ENCODE measurements around the gene PTPRT.

The PTPRT gene

GRCh38 chr20:42183147-42183546 lies 1006.6 kb downstream of the PTPRT start:
- Histone ChIP-seq H3K4me3 (ENCODE audit: low read depth in 1 of 2, low read length in 2 of 2) (no peak overlapping the region), H3K79me2 (ENCODE audit: insufficient read depth, low read length) (no peaks in the 10 kb centered on the region), H3K27me3 (ENCODE audit: insufficient read depth, low read length, poor library complexity) (no peaks in the 10 kb centered on the region), H3K9ac (ENCODE audit: low read depth, low read length) (no peak overlapping the region), H3K4me1 (ENCODE audit: insufficient read depth, low read length) (no peaks in the 10 kb centered on the region), H3K4me2 (ENCODE audit: insufficient read depth, low read length) (no peak overlapping the region), H3K9me3 (ENCODE audit: insufficient read depth, low read length, severe bottlenecking) (no peaks in the 10 kb centered on the region), H3K36me3 (ENCODE audit: insufficient read depth, low read length) (no peaks in the 10 kb centered on the region), H2AFZ (ENCODE audit: low read depth, low read length) (no peak overlapping the region), H3K27ac (ENCODE audit: low read length) (no peak overlapping the region), H4K20me1 (ENCODE audit: insufficient read depth, low read length) (no peaks in the 10 kb centered on the region)
- DNase-seq (no peak), ATAC-seq (ENCODE audit: insufficient read depth, low read depth) (no peak)
- TF ChIP-seq, protein P1, sequence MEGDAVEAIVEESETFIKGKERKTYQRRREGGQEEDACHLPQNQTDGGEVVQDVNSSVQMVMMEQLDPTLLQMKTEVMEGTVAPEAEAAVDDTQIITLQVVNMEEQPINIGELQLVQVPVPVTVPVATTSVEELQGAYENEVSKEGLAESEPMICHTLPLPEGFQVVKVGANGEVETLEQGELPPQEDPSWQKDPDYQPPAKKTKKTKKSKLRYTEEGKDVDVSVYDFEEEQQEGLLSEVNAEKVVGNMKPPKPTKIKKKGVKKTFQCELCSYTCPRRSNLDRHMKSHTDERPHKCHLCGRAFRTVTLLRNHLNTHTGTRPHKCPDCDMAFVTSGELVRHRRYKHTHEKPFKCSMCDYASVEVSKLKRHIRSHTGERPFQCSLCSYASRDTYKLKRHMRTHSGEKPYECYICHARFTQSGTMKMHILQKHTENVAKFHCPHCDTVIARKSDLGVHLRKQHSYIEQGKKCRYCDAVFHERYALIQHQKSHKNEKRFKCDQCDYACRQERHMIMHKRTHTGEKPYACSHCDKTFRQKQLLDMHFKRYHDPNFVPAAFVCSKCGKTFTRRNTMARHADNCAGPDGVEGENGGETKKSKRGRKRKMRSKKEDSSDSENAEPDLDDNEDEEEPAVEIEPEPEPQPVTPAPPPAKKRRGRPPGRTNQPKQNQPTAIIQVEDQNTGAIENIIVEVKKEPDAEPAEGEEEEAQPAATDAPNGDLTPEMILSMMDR (IDR thresholded peaks at IDR 0.05; ENCODE audit: borderline replicate concordance, extremely low read depth, low read length, poor library complexity, severe bottlenecking) = no peak
- TF ChIP-seq EZH2 (IDR thresholded peaks at IDR 0.05; ENCODE audit: borderline replicate concordance, low read depth, low read length, severe bottlenecking) = no peak

- TF ChIP-seq EZH2 (IDR thresholded peaks at IDR 0.05; ENCODE audit: borderline replicate concordance, low read depth, low read length, severe bottlenecking) = no peak
- TF ChIP-seq, protein P1 (IDR thresholded peaks at IDR 0.05; ENCODE audit: borderline replicate concordance, extremely low read depth, low read length, poor library complexity, severe bottlenecking) = no peak
- H3K27me3 ChIP-seq (ENCODE audit: insufficient read depth, low read length, poor library complexity) = no peaks in the 10 kb centered on the region
- no peaks in the 10 kb centered on the region for H3K4me1 ChIP-seq (ENCODE audit: insufficient read depth, low read length)
- no peaks in the 10 kb centered on the region for H4K20me1 ChIP-seq (ENCODE audit: insufficient read depth, low read length)
- H3K79me2 ChIP-seq (ENCODE audit: insufficient read depth, low read length) = no peaks in the 10 kb centered on the region
- H3K9ac ChIP-seq (ENCODE audit: low read depth, low read length) = no peak overlapping the region
- no peaks in the 10 kb centered on the region for H3K9me3 ChIP-seq (ENCODE audit: insufficient read depth, low read length, severe bottlenecking)
- ATAC-seq (ENCODE audit: insufficient read depth, low read depth) = no peak
- no peak overlapping the region for H3K4me2 ChIP-seq (ENCODE audit: insufficient read depth, low read length)
- H3K4me3 ChIP-seq (ENCODE audit: low read depth in 1 of 2, low read length in 2 of 2) = no peak overlapping the region
- no peak for DNase-seq
- no peak overlapping the region for H2AFZ ChIP-seq (ENCODE audit: low read depth, low read length)
- no peaks in the 10 kb centered on the region for H3K36me3 ChIP-seq (ENCODE audit: insufficient read depth, low read length)
- H3K27ac ChIP-seq (ENCODE audit: low read length) = no peak overlapping the region
These were observed 1008.6 kb downstream of the PTPRT start for GRCh38 chr20:42181064-42181463.

DNA sequence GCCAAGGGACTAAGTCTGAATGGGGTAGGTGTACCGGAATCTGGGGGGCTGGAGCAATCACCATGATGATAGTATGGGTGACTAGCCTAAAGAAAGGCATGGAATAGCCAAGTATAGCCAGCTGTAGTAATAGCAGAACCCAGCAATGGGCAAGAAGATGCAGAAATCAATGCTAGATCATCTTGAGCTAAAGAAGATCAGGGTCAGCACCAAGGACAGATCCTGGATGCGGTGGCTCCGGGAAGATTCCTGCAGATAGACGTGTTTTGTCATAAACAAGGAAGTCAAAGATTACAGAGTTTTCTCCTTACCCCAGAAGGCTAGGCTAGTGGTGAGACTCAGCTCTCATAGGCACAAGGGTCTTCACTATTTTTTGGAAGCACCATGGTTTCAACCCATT lies 1009.9 kb downstream of the PTPRT start:
- no peak overlapping the region for H3K9ac ChIP-seq (ENCODE audit: low read depth, low read length)
- ATAC-seq (ENCODE audit: insufficient read depth, low read depth) (no peak), DNase-seq (peak; percentile 36)
- no peaks in the 10 kb centered on the region for H4K20me1 ChIP-seq (ENCODE audit: insufficient read depth, low read length)
- H3K36me3 ChIP-seq (ENCODE audit: insufficient read depth, low read length) = no peaks in the 10 kb centered on the region
- no peak overlapping the region for H3K4me3 ChIP-seq (ENCODE audit: low read depth in 1 of 2, low read length in 2 of 2)
- no peaks in the 10 kb centered on the region for H3K27me3 ChIP-seq (ENCODE audit: insufficient read depth, low read length, poor library complexity)
- no peak for TF ChIP-seq EZH2 (IDR thresholded peaks at IDR 0.05; ENCODE audit: borderline replicate concordance, low read depth, low read length, severe bottlenecking)
- TF ChIP-seq, protein P1 (IDR thresholded peaks at IDR 0.05; ENCODE audit: borderline replicate concordance, extremely low read depth, low read length, poor library complexity, severe bottlenecking) = no peak
- no peaks in the 10 kb centered on the region for H3K4me1 ChIP-seq (ENCODE audit: insufficient read depth, low read length)
- H2AFZ ChIP-seq (ENCODE audit: low read depth, low read length) = no peak overlapping the region
- H3K4me2 ChIP-seq (ENCODE audit: insufficient read depth, low read length) = no peak overlapping the region
- H3K27ac ChIP-seq (ENCODE audit: low read length) = no peak overlapping the region
- no peaks in the 10 kb centered on the region for H3K9me3 ChIP-seq (ENCODE audit: insufficient read depth, low read length, severe bottlenecking)
- no peaks in the 10 kb centered on the region for H3K79me2 ChIP-seq (ENCODE audit: insufficient read depth, low read length)

- no peak overlapping the region for H3K4me3 ChIP-seq (ENCODE audit: low read depth in 1 of 2, low read length in 2 of 2)
These were observed 1016.3 kb downstream of the PTPRT start for GRCh38 chr20:42173440-42173839.

More at GRCh38 chr20:42173440-42173839, 1016.3 kb downstream of the PTPRT start:
- H3K79me2 ChIP-seq (ENCODE audit: insufficient read depth, low read length) = no peaks in the 10 kb centered on the region
- H3K9me3 ChIP-seq (ENCODE audit: insufficient read depth, low read length, severe bottlenecking) = no peaks in the 10 kb centered on the region
- DNase-seq = no peak
- H3K27me3 ChIP-seq (ENCODE audit: insufficient read depth, low read length, poor library complexity) = no peaks in the 10 kb centered on the region
- H3K36me3 ChIP-seq (ENCODE audit: insufficient read depth, low read length) = no peaks in the 10 kb centered on the region
- H3K27ac ChIP-seq (ENCODE audit: low read length) = no peak overlapping the region
- no peak for ATAC-seq (ENCODE audit: insufficient read depth, low read depth)
- no peaks in the 10 kb centered on the region for H4K20me1 ChIP-seq (ENCODE audit: insufficient read depth, low read length)
- H2AFZ ChIP-seq (ENCODE audit: low read depth, low read length) = no peak overlapping the region
- no peak for TF ChIP-seq EZH2 (IDR thresholded peaks at IDR 0.05; ENCODE audit: borderline replicate concordance, low read depth, low read length, severe bottlenecking)
- H3K9ac ChIP-seq (ENCODE audit: low read depth, low read length) = no peak overlapping the region
- no peak overlapping the region for H3K4me2 ChIP-seq (ENCODE audit: insufficient read depth, low read length)
- H3K4me1 ChIP-seq (ENCODE audit: insufficient read depth, low read length) = no peaks in the 10 kb centered on the region
